ENCODE results near the gene MYH14.

DNA sequence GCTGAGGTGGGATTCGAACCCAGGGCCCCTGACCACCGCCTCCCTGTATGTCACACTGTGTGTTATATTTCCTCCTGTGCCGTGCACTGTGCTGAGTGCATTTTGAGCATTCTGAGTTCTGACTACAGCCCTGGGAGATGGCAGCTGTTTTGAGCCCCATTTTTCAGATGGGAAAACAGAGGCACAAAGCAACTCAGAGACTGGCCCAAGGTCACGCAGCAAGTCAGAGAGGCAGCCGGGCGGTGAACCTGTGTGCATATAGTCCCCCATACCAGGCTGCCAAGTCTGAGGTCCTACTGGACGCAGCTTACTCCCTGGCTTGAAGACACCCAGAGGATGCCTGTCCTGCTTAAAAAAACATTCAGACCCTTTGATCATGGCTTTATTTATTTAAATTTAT lies 17.7 kb downstream of the MYH14 start:
- TF ChIP-seq EZH2 (IDR thresholded peaks at IDR 0.05; ENCODE audit: borderline replicate concordance) = no peak
- TF ChIP-seq, protein P1, sequence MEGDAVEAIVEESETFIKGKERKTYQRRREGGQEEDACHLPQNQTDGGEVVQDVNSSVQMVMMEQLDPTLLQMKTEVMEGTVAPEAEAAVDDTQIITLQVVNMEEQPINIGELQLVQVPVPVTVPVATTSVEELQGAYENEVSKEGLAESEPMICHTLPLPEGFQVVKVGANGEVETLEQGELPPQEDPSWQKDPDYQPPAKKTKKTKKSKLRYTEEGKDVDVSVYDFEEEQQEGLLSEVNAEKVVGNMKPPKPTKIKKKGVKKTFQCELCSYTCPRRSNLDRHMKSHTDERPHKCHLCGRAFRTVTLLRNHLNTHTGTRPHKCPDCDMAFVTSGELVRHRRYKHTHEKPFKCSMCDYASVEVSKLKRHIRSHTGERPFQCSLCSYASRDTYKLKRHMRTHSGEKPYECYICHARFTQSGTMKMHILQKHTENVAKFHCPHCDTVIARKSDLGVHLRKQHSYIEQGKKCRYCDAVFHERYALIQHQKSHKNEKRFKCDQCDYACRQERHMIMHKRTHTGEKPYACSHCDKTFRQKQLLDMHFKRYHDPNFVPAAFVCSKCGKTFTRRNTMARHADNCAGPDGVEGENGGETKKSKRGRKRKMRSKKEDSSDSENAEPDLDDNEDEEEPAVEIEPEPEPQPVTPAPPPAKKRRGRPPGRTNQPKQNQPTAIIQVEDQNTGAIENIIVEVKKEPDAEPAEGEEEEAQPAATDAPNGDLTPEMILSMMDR (IDR thresholded peaks at IDR 0.05; ENCODE audit: poor library complexity) = no peak
